HepG2 (cell line): ENCODE results near the gene PXDC1. TPM values are rescaled to one million over a fixed set of nuclear protein-coding genes. Genes with fewer than 3 reads are reported as not detected.

ENCODE experiments used
- ATAD3A ChIP-seq: sonication (generic); formaldehyde crosslinking; IDR thresholded peaks from 2 replicates; pipeline ENCODE4 v1.4.0; 2020; ENCODE audit warnings: missing genetic modification reagents
- HDAC1 ChIP-seq: sonication (generic); formaldehyde crosslinking; IDR thresholded peaks from 2 replicates; pipeline ENCODE4 v1.5.1; 2020; ENCODE audit warnings: mild to moderate bottlenecking, missing genetic modification reagents
- ZBTB1 ChIP-seq: sonication (generic); formaldehyde crosslinking; IDR thresholded peaks from 2 replicates; pipeline ENCODE4 v1.4.0; 2020; ENCODE audit warnings: missing genetic modification reagents, borderline replicate concordance
- ZFP82 ChIP-seq: sonication (generic); formaldehyde crosslinking; IDR thresholded peaks from 2 replicates; pipeline ENCODE4 v1.5.1; 2020; ENCODE audit warnings: mild to moderate bottlenecking, missing genetic modification reagents, borderline replicate concordance
- ZNF251 ChIP-seq: sonication (generic); formaldehyde crosslinking; IDR thresholded peaks from 2 replicates; pipeline ENCODE4 v1.9.0; 2021; ENCODE audit warnings: mild to moderate bottlenecking, missing genetic modification reagents
- polyA plus RNA-seq, 8 experiments: library from polyadenylated mRNA; depleted of rRNA in 3 of 8; stranded (reverse) in 7 of 8; unstranded in 1 of 8; fragments of >200 nt; fragmentation: Illumina TruSeq in 4 of 8; extraction: Trizol in 4 of 8; gene quantifications; 2 replicates each; pipeline versions ENCODE4 v1.2.1 to v1.2.3, GENCODE V29; 2011 to 2016; ENCODE audit warnings: low read depth in 4 of 8, missing spikeins in 1 of 8, mixed read lengths in 1 of 8; ENCODE audit not compliant: insufficient read depth in 1 of 8
- total RNA-seq, 5 experiments: library from RNA; depleted of rRNA; stranded (reverse); fragments of >200 nt; fragmentation: Illumina TruSeq; extraction: Trizol; gene quantifications; 2 replicates each; pipeline ENCODE4 v1.2.3, GENCODE V29; 2016; ENCODE audit warnings: low read depth in 1 of 5
- TF ChIP-seq, protein P1 (sequence below), 2 experiments: sonication (generic) in 1 of 2; formaldehyde crosslinking in 1 of 2; IDR thresholded peaks; 2 replicates each; pipeline versions ENCODE4 v1.6.1 to v1.9.0; 2014 to 2022; ENCODE audit warnings: antibody characterized with exemption in 1 of 2, borderline replicate concordance in 1 of 2, inconsistent platforms in 1 of 2, low read depth in 1 of 2, missing genetic modification reagents in 1 of 2

The PXDC1 gene
- total and polyA plus RNA-seq, 2 of the 13 experiments (the other 11 are each of a cell fraction or from before 2014, with no cell fraction given): 32.4 to 34.7 TPM

DNA sequence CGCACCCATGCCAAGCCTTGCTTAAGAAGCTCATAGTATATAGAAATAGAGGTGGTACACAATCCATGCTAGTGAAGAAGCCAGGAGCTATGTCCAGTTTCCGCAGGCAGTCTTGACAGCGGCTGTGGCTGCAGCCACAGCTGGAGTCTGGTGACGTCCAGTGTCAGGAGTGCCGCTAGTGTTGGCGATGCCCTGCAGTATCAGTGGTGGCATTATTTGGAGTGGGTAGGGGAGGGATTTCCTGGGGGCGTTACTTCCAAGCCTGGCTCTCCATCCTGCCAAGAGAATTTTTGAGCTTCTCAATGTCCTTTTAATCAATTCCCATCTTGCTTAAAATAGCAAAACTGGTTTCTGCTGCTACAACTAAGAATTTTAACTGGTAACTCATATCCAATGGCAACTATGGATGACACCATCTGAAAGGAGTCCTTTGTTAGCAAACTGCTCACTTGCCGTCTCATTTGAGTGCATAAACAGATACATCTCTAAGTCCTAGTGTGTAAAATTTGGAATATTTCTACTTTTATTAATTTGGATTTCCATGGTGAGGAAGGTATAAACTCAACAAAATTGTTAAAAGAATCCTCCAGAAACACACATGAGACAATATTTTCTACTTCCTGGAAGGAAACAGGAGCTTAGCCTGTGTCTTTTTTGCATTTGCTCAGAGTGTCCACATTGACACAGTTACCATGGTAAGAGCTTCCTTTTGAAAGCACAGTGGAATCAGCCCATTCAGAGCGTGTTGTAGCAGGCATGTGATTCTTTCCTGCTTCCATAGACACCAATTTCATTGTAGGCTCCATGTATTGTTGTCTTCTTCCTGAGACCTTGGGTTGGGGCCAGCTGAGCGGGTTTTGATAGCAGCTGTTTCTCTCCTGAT lies 44.6 kb upstream of the PXDC1 start (continued):
- TF ChIP-seq, protein P1, sequence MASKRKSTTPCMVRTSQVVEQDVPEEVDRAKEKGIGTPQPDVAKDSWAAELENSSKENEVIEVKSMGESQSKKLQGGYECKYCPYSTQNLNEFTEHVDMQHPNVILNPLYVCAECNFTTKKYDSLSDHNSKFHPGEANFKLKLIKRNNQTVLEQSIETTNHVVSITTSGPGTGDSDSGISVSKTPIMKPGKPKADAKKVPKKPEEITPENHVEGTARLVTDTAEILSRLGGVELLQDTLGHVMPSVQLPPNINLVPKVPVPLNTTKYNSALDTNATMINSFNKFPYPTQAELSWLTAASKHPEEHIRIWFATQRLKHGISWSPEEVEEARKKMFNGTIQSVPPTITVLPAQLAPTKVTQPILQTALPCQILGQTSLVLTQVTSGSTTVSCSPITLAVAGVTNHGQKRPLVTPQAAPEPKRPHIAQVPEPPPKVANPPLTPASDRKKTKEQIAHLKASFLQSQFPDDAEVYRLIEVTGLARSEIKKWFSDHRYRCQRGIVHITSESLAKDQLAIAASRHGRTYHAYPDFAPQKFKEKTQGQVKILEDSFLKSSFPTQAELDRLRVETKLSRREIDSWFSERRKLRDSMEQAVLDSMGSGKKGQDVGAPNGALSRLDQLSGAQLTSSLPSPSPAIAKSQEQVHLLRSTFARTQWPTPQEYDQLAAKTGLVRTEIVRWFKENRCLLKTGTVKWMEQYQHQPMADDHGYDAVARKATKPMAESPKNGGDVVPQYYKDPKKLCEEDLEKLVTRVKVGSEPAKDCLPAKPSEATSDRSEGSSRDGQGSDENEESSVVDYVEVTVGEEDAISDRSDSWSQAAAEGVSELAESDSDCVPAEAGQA (IDR thresholded peaks at IDR 0.05; ENCODE audit: low read depth): no peak
- TF ChIP-seq, protein P1 (CRISPR knock-in tag; IDR thresholded peaks at IDR 0.05; ENCODE audit: borderline replicate concordance): no peak
- TF ChIP-seq HDAC1 (no peak), ATAD3A (CRISPR knock-in tag) (no peak), ZFP82 (CRISPR knock-in tag) (no peak), ZBTB1 (CRISPR knock-in tag) (no peak), ZNF251 (CRISPR knock-in tag) (no peak)
- TF ChIP-seq, all 625 proteins: peak for 3
